ENCODE data around the gene FBN1. TPM values are rescaled to one million over a fixed set of nuclear protein-coding genes. Genes with fewer than 3 reads are reported as not detected.

The FBN1 gene
- total and polyA plus RNA-seq, 10 of the 15 experiments (the other 5 are each of a cell fraction or from before 2014, with no cell fraction given) = 2.2 to 15.3 (median 7.0) TPM

GRCh38 chr15:48555241-48555881 lies 90.1 kb downstream of the FBN1 start:
- Histone ChIP-seq H3K79me2 (ENCODE audit: control insufficient read depth, insufficient read depth, low read length) (no peaks in the 10 kb centered on the region), H3K36me3 (ENCODE audit: control insufficient read depth in 2 of 2, insufficient read depth in 2 of 2, low read length in 1 of 2) (no peaks in the 10 kb centered on the region), H3K4me2 (ENCODE audit: control insufficient read depth, insufficient read depth) (no peak overlapping the region), H3K9ac (ENCODE audit: control insufficient read depth, insufficient read depth, low read length) (no peak overlapping the region), H3K27ac (ENCODE audit: control insufficient read depth, insufficient read depth) (no peak overlapping the region), H3K4me1 (ENCODE audit: control insufficient read depth, insufficient read depth, low read length) (no peaks in the 10 kb centered on the region), H4K20me1 (ENCODE audit: control insufficient read depth, insufficient read depth) (no peaks in the 10 kb centered on the region), H3K9me3 (replicated peaks; ENCODE audit: control insufficient read depth, insufficient read depth, low read length) (no peaks in the 10 kb centered on the region), H2AFZ (ENCODE audit: control insufficient read depth, low read depth, low read length) (no peak overlapping the region), H3K27me3 (replicated peaks in 1 of 2; ENCODE audit: control insufficient read depth in 2 of 2, insufficient read depth in 2 of 2, low read length in 1 of 2) (no peaks in the 10 kb centered on the region), H3K4me3 (no peak overlapping the region)
- in situ Hi-C loops (cut with MboI) = no loop called here
- TF ChIP-seq POLR2A (IDR thresholded peaks at IDR 0.05; ENCODE audit: low read depth, low read length) = no peak
- TF ChIP-seq RCOR1 (conservative IDR thresholded peaks at IDR 0.05; ENCODE audit: low read depth, low read length) = no peak
- TF ChIP-seq PML (IDR thresholded peaks at IDR 0.05; ENCODE audit: low read length) = no peak
- no peak for TF ChIP-seq IRF3 (IDR thresholded peaks at IDR 0.05)
- TF ChIP-seq NRF1 (conservative IDR thresholded peaks at IDR 0.05; ENCODE audit: low read depth, low read length) = no peak
- no peak for TF ChIP-seq ZBTB11 (CRISPR knock-in tag; IDR thresholded peaks at IDR 0.05)
- no peak for TF ChIP-seq PAX8 (IDR thresholded peaks at IDR 0.05)
- TF ChIP-seq CBX5 (IDR thresholded peaks at IDR 0.05; ENCODE audit: low read depth) = no peak
- TF ChIP-seq NFYA (IDR thresholded peaks at IDR 0.05; ENCODE audit: borderline replicate concordance, low read depth, low read length) = no peak
- TF ChIP-seq E4F1 (IDR thresholded peaks at IDR 0.05; ENCODE audit: borderline replicate concordance, partially characterized antibody) = no peak
- no peak for TF ChIP-seq TBL1XR1 (IDR thresholded peaks at IDR 0.05; ENCODE audit: low read depth, low read length)
- TF ChIP-seq SREBF2 (IDR thresholded peaks at IDR 0.05; ENCODE audit: low read length) = no peak
- TF ChIP-seq CBFB (IDR thresholded peaks at IDR 0.05; ENCODE audit: low read depth) = no peak
- TF ChIP-seq IKZF1 (conservative IDR thresholded peaks at IDR 0.05) = no peak
- ChIA-PET CTCF (no interaction called here), RAD21 (ENCODE audit: unreplicated experiment) (interaction anchor here (1.4 kb wide), 1 partner anchor 41 kb away, joined by 3 read pairs; no protein-coding TSS in a partner anchor), SMC1A (ENCODE audit: uncharacterized antibody, unreplicated experiment) (interaction anchor here (0.9 to 1.3 kb wide), 2 partner anchors 12 to 41 kb away, joined by 3 read pairs; no protein-coding TSS in a partner anchor), POLR2A (no interaction called here)
- FAIRE-seq (no peak), ATAC-seq (no peak), DNase-seq (ENCODE audit: low read depth, low spot score) (no peak)
- intact Hi-C loops (cut with micrococcal nuclease; ENCODE audit: unreplicated experiment) = no loop called here
- no TSS peak for BruUV-seq (replicated peaks)
- 87% methylated on average over 6 of the region's 6 CpGs for WGBS (ENCODE audit: insufficient coverage, insufficient replicate concordance, low lambda C conversion rate, missing lambda C conversion rate)
